ENCODE data around the gene COL27A1.

DNA sequence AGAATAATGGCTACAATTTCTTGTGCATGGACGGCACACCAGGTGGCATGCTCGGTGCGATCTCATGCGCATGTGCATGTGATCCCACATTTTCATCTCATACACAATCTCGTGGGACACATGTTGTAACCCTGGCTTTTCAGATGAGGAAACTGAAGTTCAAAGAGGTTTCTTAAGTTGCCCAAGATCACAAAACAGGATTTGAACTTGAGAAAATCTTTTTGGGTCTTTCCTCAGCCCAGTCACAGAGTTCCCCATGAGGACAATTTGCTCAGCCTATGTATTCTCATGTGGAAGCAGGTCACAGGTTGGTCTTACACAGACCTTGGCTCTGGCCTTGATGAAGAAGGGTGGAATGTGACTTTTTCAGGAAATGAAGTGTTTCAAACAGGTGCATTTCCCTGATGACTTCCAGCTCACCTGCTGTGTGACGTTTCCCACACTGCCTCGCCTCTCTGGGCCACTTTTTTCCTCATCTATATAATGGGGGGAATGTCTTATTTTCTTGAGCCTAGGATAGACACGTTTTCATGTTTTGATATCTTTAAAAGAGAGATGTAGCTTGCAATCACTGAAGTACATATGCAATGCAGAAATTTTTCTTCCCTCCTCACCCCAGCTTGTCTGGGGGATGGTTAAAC lies 160.5 kb downstream of the COL27A1 start:
- TF ChIP-seq, protein P1, sequence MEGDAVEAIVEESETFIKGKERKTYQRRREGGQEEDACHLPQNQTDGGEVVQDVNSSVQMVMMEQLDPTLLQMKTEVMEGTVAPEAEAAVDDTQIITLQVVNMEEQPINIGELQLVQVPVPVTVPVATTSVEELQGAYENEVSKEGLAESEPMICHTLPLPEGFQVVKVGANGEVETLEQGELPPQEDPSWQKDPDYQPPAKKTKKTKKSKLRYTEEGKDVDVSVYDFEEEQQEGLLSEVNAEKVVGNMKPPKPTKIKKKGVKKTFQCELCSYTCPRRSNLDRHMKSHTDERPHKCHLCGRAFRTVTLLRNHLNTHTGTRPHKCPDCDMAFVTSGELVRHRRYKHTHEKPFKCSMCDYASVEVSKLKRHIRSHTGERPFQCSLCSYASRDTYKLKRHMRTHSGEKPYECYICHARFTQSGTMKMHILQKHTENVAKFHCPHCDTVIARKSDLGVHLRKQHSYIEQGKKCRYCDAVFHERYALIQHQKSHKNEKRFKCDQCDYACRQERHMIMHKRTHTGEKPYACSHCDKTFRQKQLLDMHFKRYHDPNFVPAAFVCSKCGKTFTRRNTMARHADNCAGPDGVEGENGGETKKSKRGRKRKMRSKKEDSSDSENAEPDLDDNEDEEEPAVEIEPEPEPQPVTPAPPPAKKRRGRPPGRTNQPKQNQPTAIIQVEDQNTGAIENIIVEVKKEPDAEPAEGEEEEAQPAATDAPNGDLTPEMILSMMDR (IDR thresholded peaks at IDR 0.05; ENCODE audit: poor library complexity), result no peak
- TF ChIP-seq EZH2 (IDR thresholded peaks at IDR 0.05; ENCODE audit: borderline replicate concordance), result no peak
